WI38 (cell line): Measurements from ENCODE around the gene SEMA3D.

ENCODE experiments used
- H3K4me3 ChIP-seq: 2 replicates; pipeline ENCODE4 v1.5.1; 2011; ENCODE audit warnings: low read depth, mild to moderate bottlenecking, control low read depth, low read length
- TF ChIP-seq, protein P1 (sequence below): IDR thresholded peaks from 2 replicates; pipeline ENCODE4 v1.5.1; 2012; ENCODE audit warnings: low read depth, mild to moderate bottlenecking, control low read depth, low read length

Gene SEMA3D

DNA sequence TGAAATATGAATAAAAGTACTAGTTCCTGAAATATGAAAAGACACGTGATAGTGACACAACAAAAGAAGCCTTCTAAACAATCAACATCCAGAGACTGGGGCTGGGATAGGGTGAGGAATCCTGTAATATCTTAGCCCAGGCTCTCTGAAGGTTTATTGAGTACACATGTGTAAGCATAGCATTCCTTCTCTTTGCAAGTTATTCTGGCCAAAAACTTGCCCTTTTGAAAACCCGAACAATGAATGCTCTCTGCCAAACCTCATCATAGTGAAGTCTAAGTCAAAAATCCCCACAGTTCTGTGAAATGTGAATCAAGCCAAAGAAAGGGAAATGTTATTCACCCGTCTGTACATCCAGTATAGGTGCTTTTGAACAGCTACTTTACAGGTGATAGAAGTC is 11.6 kb downstream of the SEMA3D start:
- TF ChIP-seq, protein P1, sequence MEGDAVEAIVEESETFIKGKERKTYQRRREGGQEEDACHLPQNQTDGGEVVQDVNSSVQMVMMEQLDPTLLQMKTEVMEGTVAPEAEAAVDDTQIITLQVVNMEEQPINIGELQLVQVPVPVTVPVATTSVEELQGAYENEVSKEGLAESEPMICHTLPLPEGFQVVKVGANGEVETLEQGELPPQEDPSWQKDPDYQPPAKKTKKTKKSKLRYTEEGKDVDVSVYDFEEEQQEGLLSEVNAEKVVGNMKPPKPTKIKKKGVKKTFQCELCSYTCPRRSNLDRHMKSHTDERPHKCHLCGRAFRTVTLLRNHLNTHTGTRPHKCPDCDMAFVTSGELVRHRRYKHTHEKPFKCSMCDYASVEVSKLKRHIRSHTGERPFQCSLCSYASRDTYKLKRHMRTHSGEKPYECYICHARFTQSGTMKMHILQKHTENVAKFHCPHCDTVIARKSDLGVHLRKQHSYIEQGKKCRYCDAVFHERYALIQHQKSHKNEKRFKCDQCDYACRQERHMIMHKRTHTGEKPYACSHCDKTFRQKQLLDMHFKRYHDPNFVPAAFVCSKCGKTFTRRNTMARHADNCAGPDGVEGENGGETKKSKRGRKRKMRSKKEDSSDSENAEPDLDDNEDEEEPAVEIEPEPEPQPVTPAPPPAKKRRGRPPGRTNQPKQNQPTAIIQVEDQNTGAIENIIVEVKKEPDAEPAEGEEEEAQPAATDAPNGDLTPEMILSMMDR: no peak
- no peak overlapping the region for H3K4me3 ChIP-seq

DNA sequence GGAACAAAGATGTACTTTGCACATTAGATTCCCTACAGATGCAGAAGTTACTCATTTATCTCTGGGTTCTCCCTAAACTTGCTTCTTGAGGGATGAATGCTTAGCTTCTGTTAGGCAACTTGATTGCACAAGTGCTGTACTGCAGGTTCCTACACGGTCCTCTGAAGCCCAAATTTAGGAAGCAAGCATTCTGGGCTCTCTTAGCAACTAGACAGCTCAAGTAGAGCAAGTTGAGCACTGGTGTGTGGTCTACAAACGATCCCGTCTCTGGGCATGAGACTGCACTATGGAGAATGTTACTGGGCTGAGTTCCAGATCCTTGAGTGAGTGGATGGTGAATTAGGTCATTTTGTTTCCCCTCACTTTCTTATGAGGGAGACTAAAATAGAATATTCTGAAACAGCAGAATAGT is 14.3 kb downstream of the SEMA3D start:
- H3K4me3 ChIP-seq: no peak overlapping the region
- TF ChIP-seq, protein P1: no peak

DNA sequence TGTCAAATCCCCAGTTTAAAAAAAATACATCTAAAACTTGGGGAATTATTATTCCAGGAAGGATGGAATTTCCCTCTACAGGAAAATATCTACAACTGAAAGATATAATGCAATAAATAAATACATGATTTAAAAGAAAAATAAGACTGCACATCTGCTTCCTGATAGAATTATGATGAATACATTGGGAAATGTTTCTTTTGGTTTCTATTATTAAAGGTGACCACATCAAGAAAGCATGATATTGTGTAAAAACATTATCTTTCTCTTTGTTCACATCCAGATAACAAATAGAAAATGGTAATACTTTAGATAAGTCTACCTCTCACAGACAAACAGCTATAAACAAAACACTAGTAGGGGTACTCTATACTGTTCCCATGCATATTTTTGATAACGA is 19.2 kb downstream of the SEMA3D start:
- TF ChIP-seq, protein P1: no peak
- no peak overlapping the region for H3K4me3 ChIP-seq

DNA sequence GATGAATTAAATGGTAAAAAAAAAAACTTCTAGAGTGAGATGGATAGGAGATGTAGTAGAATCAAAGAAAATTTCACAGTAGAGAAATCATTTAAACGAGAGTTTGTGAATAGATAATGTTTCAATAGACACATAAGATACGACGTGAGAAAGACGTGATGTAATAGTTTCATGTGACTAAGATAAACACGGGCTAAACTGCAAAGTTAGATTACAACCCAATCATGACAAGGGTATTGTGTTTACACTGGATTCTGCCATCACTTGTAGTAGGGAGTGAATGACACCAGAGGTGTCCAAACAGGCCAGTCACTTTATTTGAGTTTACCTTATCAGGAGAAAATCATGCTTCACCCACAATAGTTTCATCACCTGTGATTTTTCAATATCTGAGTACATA is 21.6 kb downstream of the SEMA3D start:
- no peak overlapping the region for H3K4me3 ChIP-seq
- TF ChIP-seq, protein P1: no peak

DNA sequence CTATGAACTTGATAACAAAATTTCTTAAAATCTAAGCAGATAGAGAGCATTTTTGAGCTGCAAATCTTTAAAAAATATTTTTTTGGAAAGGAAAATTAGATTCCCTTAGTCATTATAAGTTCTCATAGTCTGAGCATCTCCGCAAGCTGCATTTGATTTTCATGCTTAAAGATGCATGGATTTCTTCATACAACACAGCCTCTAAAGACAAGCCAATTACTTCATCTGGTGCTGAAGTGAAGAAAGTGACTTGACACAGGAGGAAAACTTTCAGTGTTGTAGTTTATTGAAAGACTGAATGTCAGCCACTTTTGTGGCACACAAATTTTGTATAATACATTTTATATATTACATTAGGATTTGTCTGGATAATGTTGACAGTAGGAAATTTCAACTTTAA is 22.5 kb downstream of the SEMA3D start:
- H3K4me3 ChIP-seq: no peak overlapping the region
- TF ChIP-seq, protein P1: no peak

DNA sequence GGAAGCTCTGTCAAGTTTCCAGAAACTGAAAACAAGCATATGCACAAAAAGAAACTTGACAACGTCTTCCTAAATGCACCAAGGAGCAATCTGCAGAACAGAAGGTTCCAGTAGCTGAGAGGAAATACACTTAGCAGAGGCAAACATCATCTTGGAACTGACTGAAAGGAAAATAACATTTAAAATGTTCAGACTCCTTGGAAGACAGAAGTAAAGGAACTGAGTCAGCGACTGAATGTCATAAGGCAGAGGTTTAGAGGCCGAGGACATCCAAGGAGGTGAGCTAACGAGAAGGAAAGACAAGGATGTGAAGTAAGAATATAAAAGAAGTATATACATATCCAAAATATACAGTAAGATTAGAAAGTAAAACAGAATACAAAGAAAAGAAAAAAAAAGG is 24.1 kb downstream of the SEMA3D start:
- H3K4me3 ChIP-seq: no peak overlapping the region
- TF ChIP-seq, protein P1: no peak

DNA sequence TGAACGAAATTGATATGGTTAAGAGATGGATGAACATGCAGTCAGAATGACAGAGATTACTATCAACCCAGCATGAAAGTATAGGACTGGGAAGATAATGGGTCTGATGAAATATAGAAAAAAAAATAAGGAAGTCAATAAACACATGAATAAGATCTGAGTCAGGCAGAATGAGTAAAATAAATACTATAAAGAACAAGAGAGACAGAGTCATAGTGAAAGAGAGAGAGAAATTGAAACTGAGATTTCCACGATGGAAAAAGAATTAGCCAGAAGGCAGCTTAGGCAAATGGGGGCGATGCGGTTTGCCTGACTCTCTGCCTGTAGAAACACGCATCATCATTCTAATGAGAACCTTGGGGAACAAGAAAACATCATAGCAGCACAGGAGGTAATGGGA is 26.6 kb downstream of the SEMA3D start:
- TF ChIP-seq, protein P1: no peak
- peak overlapping the region; percentile 59 for H3K4me3 ChIP-seq
